OCI-LY3 (cell line): Measurements from ENCODE around the gene S1PR3.

ENCODE experiments used
- EZH2phosphoT487 ChIP-seq: fragments of 200-600 bp; shearing (Covaris generic); IDR thresholded peaks from 2 replicates; pipeline ENCODE4 v1.6.1; 2018; ENCODE audit warnings: antibody characterized with exemption, mixed run types, low read depth
- TF ChIP-seq, protein P1 (sequence below): fragments of 200-600, 300-600 bp; sonication (generic); IDR thresholded peaks from 2 replicates; pipeline ENCODE4 v1.5.1; 2014; ENCODE audit warnings: antibody characterized with exemption, low read length, low read depth

DNA sequence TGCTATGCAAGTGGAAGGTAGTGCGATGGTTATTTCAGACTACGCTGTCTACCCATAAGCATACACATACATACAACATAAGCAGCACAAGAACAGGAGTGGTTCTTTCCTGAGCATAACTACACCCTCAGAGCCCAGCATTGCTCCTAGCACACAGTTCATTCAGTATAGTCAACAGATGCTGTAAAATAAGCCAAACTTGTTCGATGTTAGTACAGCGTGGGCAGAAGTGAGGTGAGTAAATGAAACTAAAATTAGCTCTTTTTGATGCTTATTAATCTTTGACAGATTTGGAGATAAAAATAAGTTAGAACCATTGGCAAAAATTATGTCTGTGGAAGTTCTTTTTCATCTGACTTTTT is 47.8 kb downstream of the S1PR3 start:
- TF ChIP-seq, protein P1, sequence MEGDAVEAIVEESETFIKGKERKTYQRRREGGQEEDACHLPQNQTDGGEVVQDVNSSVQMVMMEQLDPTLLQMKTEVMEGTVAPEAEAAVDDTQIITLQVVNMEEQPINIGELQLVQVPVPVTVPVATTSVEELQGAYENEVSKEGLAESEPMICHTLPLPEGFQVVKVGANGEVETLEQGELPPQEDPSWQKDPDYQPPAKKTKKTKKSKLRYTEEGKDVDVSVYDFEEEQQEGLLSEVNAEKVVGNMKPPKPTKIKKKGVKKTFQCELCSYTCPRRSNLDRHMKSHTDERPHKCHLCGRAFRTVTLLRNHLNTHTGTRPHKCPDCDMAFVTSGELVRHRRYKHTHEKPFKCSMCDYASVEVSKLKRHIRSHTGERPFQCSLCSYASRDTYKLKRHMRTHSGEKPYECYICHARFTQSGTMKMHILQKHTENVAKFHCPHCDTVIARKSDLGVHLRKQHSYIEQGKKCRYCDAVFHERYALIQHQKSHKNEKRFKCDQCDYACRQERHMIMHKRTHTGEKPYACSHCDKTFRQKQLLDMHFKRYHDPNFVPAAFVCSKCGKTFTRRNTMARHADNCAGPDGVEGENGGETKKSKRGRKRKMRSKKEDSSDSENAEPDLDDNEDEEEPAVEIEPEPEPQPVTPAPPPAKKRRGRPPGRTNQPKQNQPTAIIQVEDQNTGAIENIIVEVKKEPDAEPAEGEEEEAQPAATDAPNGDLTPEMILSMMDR = no peak
- TF ChIP-seq EZH2phosphoT487 = no peak
